Hematopoietic multipotent progenitor cell treated with erythropoietin and hydrocortisone succinate and interleukin-3 and kit ligand, for 17 days (in vitro differentiated cells): Measurements from ENCODE around the gene R3HCC1L.
A peak's percentile ranks its signal among the peaks of the same experiment; 100 is the strongest.

ENCODE experiments used
- DNase-seq: peaks from one replicate; pipeline ENCODE4 v3.0.0-alpha.2; 2015; ENCODE audit warnings: low spot score

Gene R3HCC1L

GRCh38 chr10:98260350-98260749, 125.9 kb downstream of the R3HCC1L start:
- no peak for DNase-seq

- no peak for DNase-seq
Observed at GRCh38 chr10:98260752-98261151, 126.3 kb downstream of the R3HCC1L start.

- DNase-seq: no peak
Observed at GRCh38 chr10:98261436-98262277, 127.2 kb downstream of the R3HCC1L start.

- peak; percentile 24 for DNase-seq
Observed at GRCh38 chr10:98262571-98262970, 128.1 kb downstream of the R3HCC1L start.

- DNase-seq: no peak
Observed at GRCh38 chr10:98263088-98263487, 128.6 kb downstream of the R3HCC1L start.

GRCh38 chr10:98264378-98265065, 130.1 kb downstream of the R3HCC1L start:
- no peak for DNase-seq

GRCh38 chr10:98265403-98266378, 131.2 kb downstream of the R3HCC1L start:
- DNase-seq: no peak

GRCh38 chr10:98266647-98267046, 132.2 kb downstream of the R3HCC1L start:
- DNase-seq: no peak

GRCh38 chr10:98267069-98267893, 132.8 kb downstream of the R3HCC1L start:
- DNase-seq: no peak

GRCh38 chr10:98267894-98268693, 133.6 kb downstream of the R3HCC1L start, which contains the start of gene LOXL4:
TSS of gene LOXL4 (minus strand) at chr10:98268194. CDS start at chr10:98263019, 5,175 bp downstream.
- DNase-seq: no peak

- no peak for DNase-seq
Observed at GRCh38 chr10:98268694-98269431, 134.4 kb downstream of the R3HCC1L start.

- DNase-seq: no peak
Observed at GRCh38 chr10:98269435-98269912, 135.0 kb downstream of the R3HCC1L start.

- DNase-seq: no peak
Observed at GRCh38 chr10:98270073-98270740, 135.8 kb downstream of the R3HCC1L start.

GRCh38 chr10:98270786-98271185, 136.3 kb downstream of the R3HCC1L start:
- no peak for DNase-seq

- DNase-seq: no peak
Observed at GRCh38 chr10:98272245-98272644, 137.8 kb downstream of the R3HCC1L start.

GRCh38 chr10:98272656-98273055, 138.2 kb downstream of the R3HCC1L start:
- no peak for DNase-seq

- no peak for DNase-seq
Observed at GRCh38 chr10:98273057-98273850, 138.8 kb downstream of the R3HCC1L start.

- no peak for DNase-seq
Observed at GRCh38 chr10:98274562-98274961, 140.1 kb downstream of the R3HCC1L start.
